AG04449 (cell line): ENCODE results near the gene TTK.

Experiments used
- CTCF ChIA-PET: fragments of 350-600 bp; formaldehyde crosslinking; extraction: SDS; loops from one replicate; lab custom pipeline; 2021; ENCODE audit warnings: antibody characterized with exemption; lab: Yijun Ruan, JAX
- POLR2A ChIA-PET: fragments of 400-600, 350-600 bp; formaldehyde crosslinking; extraction: SDS; loops from one replicate; lab custom pipeline; 2020; ENCODE audit warnings: antibody characterized with exemption, inconsistent platforms; lab: Yijun Ruan, JAX
- DNase-seq: peaks from one replicate; pipeline ENCODE4 v3.0.0-alpha.2; 2010; ENCODE audit warnings: low read depth, low spot score
- H3K4me3 ChIP-seq: 2 replicates; pipeline ENCODE4 v1.5.1; 2011; ENCODE audit warnings: low read depth, mild to moderate bottlenecking, control low read depth, low read length
- TF ChIP-seq, protein P1 (sequence below): IDR thresholded peaks from one replicate; pipeline ENCODE4 v1.5.1; 2011; ENCODE audit warnings: mild to moderate bottlenecking, moderate library complexity, low read length, control low read depth, inconsistent platforms; ENCODE audit not compliant: insufficient read depth; ENCODE audit errors: missing control alignments

The TTK gene

DNA sequence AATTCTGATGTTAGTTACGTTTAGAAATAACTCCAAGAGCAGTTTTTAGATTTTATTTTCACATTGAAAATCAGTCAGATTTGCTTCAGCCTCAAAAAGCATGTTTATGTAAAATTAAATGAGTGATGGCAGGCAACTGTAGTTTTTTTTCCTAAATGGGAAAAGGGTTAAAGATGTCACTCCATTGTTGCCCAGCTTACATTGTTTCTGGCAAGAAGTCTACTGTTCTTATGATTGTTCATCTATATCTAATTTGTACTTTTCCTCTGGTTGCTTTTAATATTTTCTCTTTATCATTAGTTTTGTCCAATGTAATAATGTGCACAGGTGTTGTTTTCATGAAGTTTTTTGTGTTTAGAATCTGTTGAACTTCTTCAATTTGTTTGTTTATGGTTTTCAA, 6.7 kb upstream of the TTK start:
- no peak overlapping the region for H3K4me3 ChIP-seq
- CTCF ChIA-PET: no interaction called here
- POLR2A ChIA-PET: no interaction called here
- TF ChIP-seq, protein P1, sequence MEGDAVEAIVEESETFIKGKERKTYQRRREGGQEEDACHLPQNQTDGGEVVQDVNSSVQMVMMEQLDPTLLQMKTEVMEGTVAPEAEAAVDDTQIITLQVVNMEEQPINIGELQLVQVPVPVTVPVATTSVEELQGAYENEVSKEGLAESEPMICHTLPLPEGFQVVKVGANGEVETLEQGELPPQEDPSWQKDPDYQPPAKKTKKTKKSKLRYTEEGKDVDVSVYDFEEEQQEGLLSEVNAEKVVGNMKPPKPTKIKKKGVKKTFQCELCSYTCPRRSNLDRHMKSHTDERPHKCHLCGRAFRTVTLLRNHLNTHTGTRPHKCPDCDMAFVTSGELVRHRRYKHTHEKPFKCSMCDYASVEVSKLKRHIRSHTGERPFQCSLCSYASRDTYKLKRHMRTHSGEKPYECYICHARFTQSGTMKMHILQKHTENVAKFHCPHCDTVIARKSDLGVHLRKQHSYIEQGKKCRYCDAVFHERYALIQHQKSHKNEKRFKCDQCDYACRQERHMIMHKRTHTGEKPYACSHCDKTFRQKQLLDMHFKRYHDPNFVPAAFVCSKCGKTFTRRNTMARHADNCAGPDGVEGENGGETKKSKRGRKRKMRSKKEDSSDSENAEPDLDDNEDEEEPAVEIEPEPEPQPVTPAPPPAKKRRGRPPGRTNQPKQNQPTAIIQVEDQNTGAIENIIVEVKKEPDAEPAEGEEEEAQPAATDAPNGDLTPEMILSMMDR: no peak
- DNase-seq: no peak

DNA sequence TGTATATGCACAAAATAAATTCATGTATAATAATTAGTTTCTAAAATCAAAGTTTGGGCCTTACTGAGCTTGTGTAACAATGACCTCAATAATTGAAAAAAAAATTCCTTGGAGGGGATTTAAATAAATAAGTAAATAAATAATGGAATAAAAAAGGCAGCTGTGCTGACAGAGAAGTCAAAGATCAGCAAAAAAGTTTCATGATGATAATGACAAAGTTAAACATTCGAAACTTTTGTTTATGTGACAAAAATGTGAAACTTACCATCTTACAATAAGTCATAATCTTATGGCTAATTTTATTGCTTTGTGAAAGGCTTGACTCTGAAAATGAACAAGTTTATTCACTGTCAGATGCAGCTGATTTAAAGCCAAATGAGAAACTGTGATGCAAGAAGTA, 3.1 kb upstream of the TTK start:
- TF ChIP-seq, protein P1: no peak
- CTCF ChIA-PET: interaction anchor here (1.8 kb wide), 1 partner anchor 52 kb away, joined by 13 read pairs; no protein-coding TSS in a partner anchor
- POLR2A ChIA-PET: no interaction called here
- H3K4me3 ChIP-seq: no peak overlapping the region
- DNase-seq: no peak

DNA sequence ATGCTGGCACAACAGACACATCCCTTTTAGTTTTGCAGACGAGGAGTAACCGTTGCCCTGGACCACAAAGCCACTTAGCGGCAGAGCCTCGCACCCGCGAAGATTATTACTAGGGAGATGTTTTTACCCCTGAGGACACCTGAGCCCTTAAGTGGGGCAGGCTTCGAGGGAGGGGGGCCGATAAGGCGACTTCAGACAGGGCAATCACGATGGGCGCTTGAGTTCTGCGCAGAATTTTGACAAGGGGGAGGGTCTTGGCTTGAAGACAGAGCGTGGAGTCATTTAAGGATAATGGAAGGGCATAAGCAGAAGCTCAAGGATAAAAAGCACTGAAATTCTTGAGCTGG, 650 bp upstream of the TTK start:
- TF ChIP-seq, protein P1: no peak
- H3K4me3 ChIP-seq: peak overlapping the region; percentile 94
- ChIA-PET POLR2A (no interaction called here), CTCF (interaction anchor here (1.2 to 1.8 kb wide), 3 partner anchors 54 to 136 kb away, joined by 3 to 8 read pairs (median 4); no protein-coding TSS in a partner anchor)
- no peak for DNase-seq

DNA sequence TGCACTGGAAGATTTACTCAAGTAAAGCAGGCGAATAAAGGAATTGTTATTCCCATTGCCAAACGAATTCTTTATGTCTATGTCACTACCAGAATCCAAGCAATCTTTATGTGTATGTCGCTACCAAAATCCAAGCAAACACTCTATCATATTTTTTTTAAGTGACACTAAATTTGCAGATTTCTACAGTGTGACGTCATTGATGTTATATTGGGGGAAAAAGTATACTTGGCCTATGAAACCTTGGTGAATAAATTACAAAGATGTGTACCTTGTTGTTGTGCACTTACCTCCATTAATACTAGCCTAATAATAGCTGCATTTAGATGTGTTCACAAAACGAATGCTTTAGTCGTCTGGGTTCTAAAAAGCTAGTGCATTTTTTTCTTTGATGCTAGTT, 957 bp downstream of the TTK start:
- ChIA-PET CTCF (no interaction called here), POLR2A (no interaction called here)
- no peak for DNase-seq
- H3K4me3 ChIP-seq: peak overlapping the region; percentile 94
- TF ChIP-seq, protein P1: no peak

DNA sequence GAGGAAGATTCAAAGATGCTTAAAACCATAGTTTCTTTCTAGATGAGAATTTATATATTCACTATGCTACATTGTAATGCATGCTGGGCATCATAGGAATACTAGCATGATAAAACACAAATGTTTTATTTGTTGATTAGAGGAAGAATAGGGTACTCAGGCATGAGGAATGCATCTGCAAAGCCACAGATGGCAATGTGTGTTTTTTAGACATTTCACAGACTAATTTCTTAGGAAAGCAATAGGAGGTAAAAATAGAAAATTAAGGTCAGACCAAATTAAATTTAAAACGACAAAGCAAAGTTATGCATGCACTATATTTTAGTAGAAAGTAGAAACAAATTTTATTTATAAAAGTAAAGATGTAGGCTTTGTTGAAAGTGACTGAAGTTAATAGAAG, 2.1 kb downstream of the TTK start:
- TF ChIP-seq, protein P1: no peak
- CTCF ChIA-PET: no interaction called here
- POLR2A ChIA-PET: no interaction called here
- no peak overlapping the region for H3K4me3 ChIP-seq
- no peak for DNase-seq

DNA sequence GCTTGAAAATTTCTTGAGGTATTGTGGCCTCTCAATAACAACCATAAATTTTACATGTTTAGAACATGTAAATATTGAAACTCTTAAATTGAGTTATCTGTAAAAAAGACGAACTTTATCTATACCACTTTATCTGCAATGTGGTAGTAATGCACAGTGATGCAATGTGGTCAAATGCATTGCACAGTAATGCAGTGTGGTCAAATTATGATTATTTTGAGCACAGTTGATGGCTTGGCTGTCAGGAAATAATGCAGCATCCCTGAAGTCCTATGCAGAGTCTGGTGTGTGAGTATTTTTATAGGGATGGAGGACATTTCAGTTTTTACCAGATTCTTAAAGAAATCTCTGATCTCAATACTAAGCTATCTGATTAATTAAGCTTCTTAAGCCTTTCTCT, 5.1 kb downstream of the TTK start:
- ChIA-PET POLR2A (no interaction called here), CTCF (interaction anchor here (0.8 to 1.3 kb wide), 3 partner anchors 11 to 63 kb away, joined by 3 to 6 read pairs (median 3); no protein-coding TSS in a partner anchor)
- no peak overlapping the region for H3K4me3 ChIP-seq
- TF ChIP-seq, protein P1: no peak
- DNase-seq: no peak
